G401 (cell line): Measurements from ENCODE around the gene SH3PXD2A. TPM values are rescaled to one million over a fixed set of nuclear protein-coding genes. Genes with fewer than 3 reads are reported as not detected.

Experiments
- DNase-seq: peaks from one replicate; pipeline ENCODE4 v3.0.0-alpha.2; 2015; ENCODE audit warnings: low spot score
- in situ Hi-C: cut with HindIII; loops from 2 replicates; pipeline ENCODE4 v1.10.0; 2016; ENCODE audit warnings: low sequenced_read_pairs, mixed read lengths
- total RNA-seq: library from RNA; depleted of rRNA; stranded (reverse); fragments of >200 nt; shearing (Covaris generic); gene quantifications from 2 replicates; pipeline ENCODE4 v1.2.3, GENCODE V29; 2014

Gene SH3PXD2A
- total RNA-seq, 1 experiment from 2014 or later: 19.1 TPM

DNA sequence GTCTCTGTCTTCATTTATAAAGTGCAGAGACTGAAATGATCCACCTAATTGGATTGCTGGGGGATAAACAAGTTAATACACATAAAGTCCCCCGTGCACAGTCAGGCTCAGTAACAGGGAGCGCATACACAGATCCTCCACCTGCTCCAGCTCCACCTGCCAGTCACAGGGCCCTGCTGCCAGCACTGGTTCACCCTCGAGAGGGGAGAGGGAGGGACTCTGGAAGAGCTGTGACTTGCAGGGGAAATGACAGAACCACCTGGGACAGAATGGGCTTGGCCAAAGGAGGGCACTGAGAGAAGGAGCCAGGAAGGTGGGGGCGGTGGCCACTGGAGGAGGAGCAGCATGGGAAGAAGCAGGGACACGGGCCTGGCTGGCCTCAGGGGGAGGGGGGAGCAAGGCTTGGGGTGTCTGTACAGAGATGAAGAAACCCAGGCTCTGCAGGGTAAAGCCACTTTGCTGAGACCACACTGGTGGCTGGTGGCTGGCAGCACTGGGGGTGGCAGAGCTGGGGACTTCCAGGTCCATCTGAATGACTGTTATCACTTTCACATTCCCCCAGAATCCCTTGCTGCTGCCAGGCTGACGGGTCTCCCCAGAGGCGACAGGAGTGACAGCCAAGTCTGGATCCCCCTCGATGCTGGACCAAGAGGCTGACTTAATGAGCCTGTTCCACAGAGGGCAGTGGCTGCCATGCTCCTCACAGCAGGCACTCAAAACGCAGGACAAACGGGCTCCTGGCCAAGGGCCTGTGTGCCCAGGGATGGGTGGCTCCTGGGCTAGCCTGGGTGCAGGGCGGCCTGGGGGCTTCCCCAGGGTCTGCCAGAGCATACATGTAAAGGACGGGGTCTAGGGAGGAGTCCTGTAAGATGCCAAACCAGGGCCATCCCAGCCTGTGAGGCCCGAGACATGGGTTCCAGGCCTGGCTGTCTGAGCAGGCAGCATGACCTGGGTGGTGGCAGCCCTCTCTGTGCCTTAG, 151.1 kb downstream of the SH3PXD2A start:
- in situ Hi-C loops: no loop called here
- DNase-seq: peak; percentile 77

DNA sequence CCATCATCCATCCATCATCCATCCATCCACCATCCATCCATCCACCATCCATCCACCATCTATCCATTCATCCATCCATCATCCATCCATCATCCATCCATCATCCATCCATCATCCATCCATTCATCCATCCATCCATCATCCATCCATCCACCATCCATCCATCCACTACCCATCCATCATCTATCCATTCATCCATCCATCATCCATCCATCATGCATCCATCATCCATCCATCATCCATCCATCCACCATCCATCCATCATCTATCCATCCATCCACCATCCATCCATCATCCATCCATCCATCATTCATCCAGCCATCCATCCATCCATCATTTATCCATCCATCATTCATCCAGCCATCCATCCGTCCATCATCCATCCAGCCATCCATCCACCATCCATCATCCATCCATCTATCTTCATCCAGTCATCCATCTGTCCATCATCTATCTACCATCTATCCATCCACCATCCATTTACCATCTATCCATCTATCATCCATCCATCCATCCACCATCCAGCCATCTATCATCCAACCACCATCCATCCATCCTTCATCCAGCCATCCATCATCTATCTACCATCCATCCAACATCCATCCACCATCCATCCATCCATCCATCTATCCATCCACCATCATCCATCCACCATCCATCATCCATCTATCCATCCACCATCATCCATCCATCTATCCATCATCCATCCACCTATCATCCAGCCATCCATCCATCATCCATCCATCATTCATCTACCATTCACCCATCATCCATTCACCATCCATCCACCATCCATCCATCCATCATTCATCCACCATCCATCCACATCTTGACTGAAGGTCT, 153.8 kb downstream of the SH3PXD2A start:
- DNase-seq: no peak
- in situ Hi-C loops: no loop called here

GRCh38 chr10:103700436-103700715, 155.0 kb downstream of the SH3PXD2A start:
- DNase-seq: no peak
- in situ Hi-C loops: no loop called here

DNA sequence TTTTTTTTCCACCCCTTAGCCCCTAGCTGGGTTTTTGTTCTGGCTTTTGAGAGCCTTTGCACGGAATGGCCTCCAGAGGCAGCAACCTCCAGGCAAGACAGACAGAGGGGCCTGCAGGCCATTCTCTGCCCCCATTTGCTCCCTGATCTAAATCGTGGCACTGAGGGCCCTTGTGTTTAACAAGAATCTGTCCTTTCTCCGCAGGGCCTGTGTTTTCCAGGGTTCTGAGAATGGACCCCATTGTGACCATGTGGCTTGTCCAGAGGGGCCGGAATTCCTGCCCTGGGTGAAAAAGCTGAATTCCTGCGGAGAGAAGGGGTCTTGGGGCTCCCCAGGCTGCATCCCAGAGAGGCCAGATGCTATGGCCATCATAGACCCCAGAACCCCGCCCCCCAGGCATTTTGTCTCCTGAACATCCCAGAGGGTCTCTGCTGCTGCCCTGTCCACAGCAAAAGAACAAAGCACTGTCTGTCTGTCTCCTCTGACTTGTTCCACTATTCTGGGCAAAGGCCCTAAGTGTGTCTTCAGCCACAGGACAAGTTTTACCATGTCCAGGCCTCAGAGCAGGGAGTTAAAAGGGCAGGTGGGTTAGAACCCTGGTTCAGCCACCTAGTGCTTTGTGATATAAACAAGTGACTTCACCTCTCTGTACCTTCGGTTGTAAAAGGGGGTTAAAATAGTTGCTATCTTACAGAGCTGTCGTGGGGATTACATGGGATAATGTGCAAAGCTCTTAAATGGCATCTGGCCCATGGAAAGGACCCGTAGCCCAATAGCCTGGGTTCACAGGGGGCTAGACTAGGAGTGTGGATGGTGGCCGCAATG, 155.6 kb downstream of the SH3PXD2A start:
- DNase-seq: no peak

DNA sequence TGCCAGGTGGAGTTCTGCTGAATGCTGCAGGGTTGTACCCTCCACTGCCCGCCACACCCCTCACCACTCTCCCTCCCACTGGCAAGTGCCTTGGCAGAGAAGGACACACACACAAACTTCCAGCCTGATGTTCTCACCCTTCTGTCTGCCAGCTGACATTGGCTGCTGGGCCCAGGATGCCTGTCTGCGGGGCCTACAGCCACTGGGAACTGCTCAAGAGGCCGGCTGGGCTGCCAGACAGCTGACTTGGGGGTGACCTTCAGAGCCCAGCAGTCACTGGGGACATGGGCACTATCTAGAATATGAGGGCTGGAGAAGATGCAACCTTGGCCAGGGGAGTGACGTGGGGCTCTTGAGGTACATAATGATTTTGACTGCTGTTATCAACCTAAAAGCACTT, 157.1 kb downstream of the SH3PXD2A start:
- DNase-seq: no peak
- in situ Hi-C loops: no loop called here

More for the DNA sequence above, 155.6 kb downstream of the SH3PXD2A start:
- in situ Hi-C loops: no loop called here

GRCh38 chr10:103697787-103698186, 157.6 kb downstream of the SH3PXD2A start:
- in situ Hi-C loops: no loop called here
- DNase-seq: no peak

- DNase-seq: no peak
- in situ Hi-C loops: no loop called here
Measured at GRCh38 chr10:103696411-103697145, 158.8 kb downstream of the SH3PXD2A start.

DNA sequence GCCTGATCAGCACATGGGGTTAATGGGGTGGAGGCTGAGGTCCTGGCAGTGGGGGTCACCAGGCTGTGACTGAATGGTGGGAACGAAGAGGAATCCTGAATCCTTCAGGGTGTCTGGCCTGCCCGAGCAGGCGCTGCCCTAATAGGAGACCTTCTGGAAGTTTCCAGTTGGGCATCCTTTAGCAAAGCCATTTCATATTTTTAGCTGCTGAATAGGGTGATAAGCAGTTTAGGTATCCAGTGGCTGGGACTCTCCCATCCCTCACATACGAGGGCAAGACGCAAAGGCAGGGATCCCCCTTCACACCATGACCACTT, 159.3 kb downstream of the SH3PXD2A start:
- DNase-seq: no peak
- in situ Hi-C loops: no loop called here

DNA sequence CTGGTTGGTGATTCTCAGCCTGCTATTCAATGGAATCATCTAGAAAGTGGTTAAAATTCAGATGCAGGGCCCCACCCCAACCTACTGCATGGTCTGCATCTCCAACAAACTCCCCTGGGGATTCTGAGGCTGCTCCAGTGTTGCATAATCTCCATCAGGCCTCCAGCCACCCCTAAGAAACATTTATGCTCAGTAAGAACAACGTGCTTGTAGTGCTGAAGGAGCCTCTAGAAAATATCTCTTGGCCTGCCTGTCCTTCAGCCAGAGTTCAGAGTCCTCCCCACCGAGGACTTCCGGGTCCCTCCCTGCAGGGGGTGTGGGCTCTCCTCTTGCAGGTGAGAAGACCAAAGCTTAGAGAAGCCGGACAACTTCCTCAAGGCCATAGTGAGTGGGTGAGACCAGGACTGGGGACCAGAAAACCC, 159.8 kb downstream of the SH3PXD2A start:
- in situ Hi-C loops: no loop called here
- no peak for DNase-seq

GRCh38 chr10:103693812-103694205, 161.6 kb downstream of the SH3PXD2A start:
- DNase-seq: no peak
- in situ Hi-C loops: no loop called here

DNA sequence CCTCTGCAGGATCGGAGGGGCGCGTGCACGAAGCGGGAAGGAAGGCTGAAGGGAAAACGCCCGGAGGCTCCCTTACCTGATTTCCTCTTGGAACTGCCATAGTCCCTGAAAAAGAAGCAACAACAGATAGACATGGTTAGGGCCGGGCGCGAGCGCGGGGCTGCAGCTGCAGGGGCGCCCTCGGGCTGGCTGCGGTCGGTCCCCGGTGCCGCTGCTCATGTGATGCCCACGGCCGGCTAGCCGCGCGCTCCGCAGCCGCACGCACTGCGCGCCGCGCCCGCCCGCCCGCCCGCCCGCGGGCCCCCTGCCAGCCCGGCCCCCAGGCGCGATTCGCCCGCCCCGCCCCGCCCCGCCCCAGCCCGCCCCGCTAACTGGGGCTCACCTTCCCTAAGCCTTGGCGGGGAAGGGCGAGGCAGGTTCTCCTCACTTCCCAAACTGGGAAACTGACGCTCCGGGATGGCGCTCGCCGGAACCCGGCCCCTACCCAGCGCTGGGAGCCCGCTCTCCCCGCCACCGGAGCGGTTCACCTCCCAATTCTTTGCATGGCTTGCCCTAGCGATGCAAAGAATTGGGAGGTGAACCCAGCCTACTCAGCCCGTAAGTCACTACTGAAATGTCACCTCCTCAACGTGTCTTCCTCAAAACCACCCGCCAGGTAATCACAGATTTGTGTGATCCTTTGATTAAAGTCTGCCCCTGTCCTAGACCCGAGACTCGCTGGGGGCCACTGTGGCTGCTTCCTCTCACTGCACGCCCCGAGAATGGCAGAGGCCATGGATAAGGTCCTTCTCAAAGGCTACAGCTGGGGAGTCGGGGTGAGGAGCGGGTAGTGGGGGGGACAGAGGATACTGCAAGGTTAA, 162.2 kb downstream of the SH3PXD2A start:
- peak; percentile 41 for DNase-seq
- in situ Hi-C loops: no loop called here

DNA sequence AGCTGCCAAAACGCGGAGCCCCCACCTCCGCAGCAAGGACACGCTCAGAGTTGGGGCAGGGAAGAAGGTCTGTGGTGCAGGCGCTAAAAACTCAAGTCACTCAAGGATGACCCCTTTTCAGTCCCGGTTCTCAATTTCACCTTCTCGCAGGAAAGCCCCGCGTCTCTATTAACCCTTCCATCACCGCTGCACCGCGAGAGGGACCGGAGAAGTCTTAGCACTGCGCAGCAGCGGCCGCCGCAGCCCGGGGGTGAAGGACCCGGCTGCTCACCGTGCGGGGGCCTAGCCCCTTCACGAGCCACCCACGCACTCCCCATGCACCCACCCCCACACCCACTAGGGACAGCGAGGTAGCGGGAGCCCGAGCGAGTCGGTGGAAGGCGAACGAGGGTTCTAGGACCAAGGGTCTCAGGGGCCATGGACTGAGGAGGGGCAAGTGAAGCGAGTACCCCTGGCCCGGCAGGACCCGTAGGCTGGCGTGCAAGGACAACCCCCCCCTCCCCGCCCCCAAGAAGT, 162.9 kb downstream of the SH3PXD2A start:
- in situ Hi-C loops: no loop called here
- DNase-seq: peak; percentile 43

- peak; percentile 38 for DNase-seq
- in situ Hi-C loops: no loop called here
Measured at GRCh38 chr10:103691723-103692435, 163.5 kb downstream of the SH3PXD2A start.

- in situ Hi-C loops: no loop called here
- DNase-seq: no peak
Measured at GRCh38 chr10:103691267-103691666, 164.1 kb downstream of the SH3PXD2A start.

DNA sequence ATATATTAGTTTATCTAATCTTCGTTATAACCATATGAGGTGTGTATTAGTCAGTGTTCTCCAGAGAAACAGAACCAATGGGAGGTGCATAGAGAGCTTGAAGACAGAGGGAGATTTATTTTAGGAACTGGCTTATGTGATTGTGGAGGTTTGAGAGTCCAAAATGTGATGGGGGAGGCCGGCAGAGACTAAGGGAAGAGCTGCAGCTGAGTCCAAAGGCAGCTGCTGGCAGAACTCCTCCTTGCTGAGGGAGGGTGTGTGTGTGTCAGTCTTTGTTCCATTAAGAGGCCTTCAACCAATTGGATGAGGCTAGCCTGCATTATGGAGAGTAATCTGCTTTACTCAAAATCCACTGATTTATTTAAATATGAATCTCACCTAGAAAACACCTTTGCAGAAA, 165.1 kb downstream of the SH3PXD2A start:
- in situ Hi-C loops: no loop called here
- peak; percentile 41 for DNase-seq

DNA sequence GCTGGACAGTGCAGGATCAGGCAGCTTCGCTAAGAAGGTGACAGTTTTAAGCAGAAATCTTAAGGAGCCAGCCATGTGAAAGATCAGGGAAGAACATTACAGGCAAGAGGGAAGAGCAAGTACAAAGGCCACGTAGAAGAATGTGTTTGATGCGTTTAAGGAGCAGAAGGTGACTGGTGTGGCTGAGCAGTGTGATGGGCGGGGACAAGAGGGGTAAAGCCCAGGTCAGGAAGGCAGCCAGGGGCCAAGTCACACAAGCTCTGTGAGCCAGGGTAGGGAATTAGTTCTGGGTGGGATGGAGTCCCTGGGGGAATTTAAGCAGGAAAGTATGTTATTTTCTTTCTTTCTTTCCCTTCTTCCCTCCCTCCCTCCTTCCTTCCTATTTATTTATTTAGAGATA, 166.9 kb downstream of the SH3PXD2A start:
- no peak for DNase-seq
- in situ Hi-C loops: no loop called here

GRCh38 chr10:103687718-103688117, 167.7 kb downstream of the SH3PXD2A start:
- no peak for DNase-seq
- in situ Hi-C loops: no loop called here
